SK-N-SH (cell line): Measurements from ENCODE around the gene GFI1B.

ENCODE experiments used
- CTCF ChIP-seq: fragments of 200-600 bp; sonication (generic); IDR thresholded peaks from 2 replicates; pipeline ENCODE4 v1.6.1; 2017; ENCODE audit warnings: antibody characterized with exemption, mild to moderate bottlenecking, moderate library complexity
- EP300 ChIP-seq, 2 experiments: IDR thresholded peaks; 2 replicates each; pipeline versions ENCODE4 v1.4.0 to v1.6.1; 2012; ENCODE audit warnings: borderline replicate concordance in 1 of 2, low read depth in 1 of 2, low read length in 1 of 2
- FOSL2 ChIP-seq: IDR thresholded peaks from 2 replicates; pipeline ENCODE4 v1.4.0; 2012; ENCODE audit warnings: low read depth, mild to moderate bottlenecking, moderate library complexity, borderline replicate concordance
- JUND ChIP-seq: IDR thresholded peaks from 2 replicates; pipeline ENCODE4 v1.4.0; 2012
- MEF2A ChIP-seq: IDR thresholded peaks from 2 replicates; pipeline ENCODE4 v1.4.0; 2012; ENCODE audit warnings: low read depth, borderline replicate concordance
- PBX3 ChIP-seq: IDR thresholded peaks from 2 replicates; pipeline ENCODE4; 2012
- POLR2AphosphoS5 ChIP-seq: IDR thresholded peaks from 2 replicates; pipeline ENCODE4 v1.6.1; 2012; ENCODE audit warnings: low read depth, low read length
- RAD21 ChIP-seq: IDR thresholded peaks from 2 replicates; pipeline ENCODE4 v1.6.1; 2012; ENCODE audit warnings: mild to moderate bottlenecking, low read length

GRCh38 chr9:133031130-133031422 lies 52.6 kb downstream of the GFI1B start:
- no peak for TF ChIP-seq PBX3
- TF ChIP-seq CTCF, result no peak
- no peak for TF ChIP-seq JUND
- no peak for TF ChIP-seq POLR2AphosphoS5
- TF ChIP-seq RAD21, result no peak
- TF ChIP-seq FOSL2, result no peak
- TF ChIP-seq EP300 (IDR thresholded peaks at IDR 0.05; ENCODE audit: borderline replicate concordance in 1 of 2, low read depth in 1 of 2, low read length in 1 of 2), result no peak
- TF ChIP-seq MEF2A, result no peak
